GM21528 (cell line): ENCODE results near the gene AMN1.
"Not testable (repeated sequence)": the region's sequence is repeated elsewhere in the genome, so short reads cannot be mapped to it uniquely, and the experiment has no call there.

Source experiments
- ATAC-seq: cut with Tn5 transposase; IDR thresholded peaks from one replicate; pipeline ENCODE4 v1.9.1; 2021; ENCODE audit warnings: mild to moderate bottlenecking, moderate library complexity; ENCODE audit not compliant: unreplicated experiment, low FRiP score

The AMN1 gene

GRCh38 chr12:31687101-31687527 lies 41.7 kb downstream of the AMN1 start:
- no peak for ATAC-seq

GRCh38 chr12:31685801-31686200 lies 43.0 kb downstream of the AMN1 start:
- no peak for ATAC-seq

- peak; percentile 78 for ATAC-seq
Observed at GRCh38 chr12:31682136-31682962, 46.5 kb downstream of the AMN1 start.

- ATAC-seq = no peak
Observed at GRCh38 chr12:31672521-31672920, 56.3 kb downstream of the AMN1 start.

- not testable (repeated sequence) for ATAC-seq
Observed at GRCh38 chr12:31669582-31669981, 59.2 kb downstream of the AMN1 start.

- ATAC-seq = no peak
Observed at GRCh38 chr12:31669020-31669419, 59.8 kb downstream of the AMN1 start.

GRCh38 chr12:31664038-31664437 lies 64.8 kb downstream of the AMN1 start:
- no peak for ATAC-seq

- no peak for ATAC-seq
Observed at GRCh38 chr12:31663576-31663975, 65.2 kb downstream of the AMN1 start.

- no peak for ATAC-seq
Observed at GRCh38 chr12:31662176-31662849, 66.5 kb downstream of the AMN1 start.

- ATAC-seq = peak; percentile 99
Observed at GRCh38 chr12:31659087-31659942, 69.5 kb downstream of the AMN1 start, which contains the start of gene ETFBKMT. ETFBKMT (plus strand) TSS chr12:31659688; CDS start chr12:31661954, 2,266 bp downstream.

- peak; percentile 3 for ATAC-seq
Observed at GRCh38 chr12:31658471-31659086, 70.2 kb downstream of the AMN1 start.

GRCh38 chr12:31655792-31656191 lies 73.0 kb downstream of the AMN1 start:
- ATAC-seq = no peak

- ATAC-seq = no peak
Observed at GRCh38 chr12:31655208-31655607, 73.6 kb downstream of the AMN1 start.

- no peak for ATAC-seq
Observed at GRCh38 chr12:31651893-31652521, 76.8 kb downstream of the AMN1 start.

- no peak for ATAC-seq
Observed at GRCh38 chr12:31650918-31651317, 77.9 kb downstream of the AMN1 start.

GRCh38 chr12:31647086-31647491 lies 81.7 kb downstream of the AMN1 start:
- no peak for ATAC-seq

GRCh38 chr12:31645924-31646323 lies 82.9 kb downstream of the AMN1 start:
- ATAC-seq = no peak

GRCh38 chr12:31644536-31644935 lies 84.3 kb downstream of the AMN1 start:
- ATAC-seq = no peak

GRCh38 chr12:31641509-31642090 lies 87.2 kb downstream of the AMN1 start:
- ATAC-seq = no peak

GRCh38 chr12:31634620-31635019 lies 94.2 kb downstream of the AMN1 start:
- no peak for ATAC-seq
